ENCODE results near the gene IGFBP5. TPM values are rescaled to one million over a fixed set of nuclear protein-coding genes. Genes with fewer than 3 reads are reported as not detected.
A peak's percentile ranks its signal among the peaks of the same experiment; 100 is the strongest.

Gene IGFBP5
- total RNA-seq, 4 donors from 2014 or later, result 284 to 2,528 (median 672) TPM

- no peak for DNase-seq (ENCODE audit: low spot score)
- no peak for ATAC-seq (ENCODE audit: low FRiP score)
- no peak for TF ChIP-seq CTCF (IDR thresholded peaks at IDR 0.05)
Measured at GRCh38 chr2:216657086-216657855, 38.1 kb downstream of the IGFBP5 start.

- ATAC-seq (ENCODE audit: low FRiP score), result no peak
- no peak for TF ChIP-seq CTCF (IDR thresholded peaks at IDR 0.05)
- no peak for DNase-seq (ENCODE audit: low spot score)
Measured at GRCh38 chr2:216654528-216655052, 40.8 kb downstream of the IGFBP5 start.

- DNase-seq (ENCODE audit: low spot score) (no peak), ATAC-seq (ENCODE audit: low FRiP score) (no peak)
- no peak for TF ChIP-seq CTCF (IDR thresholded peaks at IDR 0.05)
Measured at GRCh38 chr2:216653931-216654365, 41.4 kb downstream of the IGFBP5 start.

- TF ChIP-seq CTCF (IDR thresholded peaks at IDR 0.05), result no peak
- DNase-seq (ENCODE audit: low spot score), result no peak
- ATAC-seq (ENCODE audit: low FRiP score), result no peak
Measured at GRCh38 chr2:216653093-216653799, 42.1 kb downstream of the IGFBP5 start.

GRCh38 chr2:216652566-216652965 lies 42.8 kb downstream of the IGFBP5 start:
- ATAC-seq (ENCODE audit: low FRiP score) (peak; percentile 39), DNase-seq (ENCODE audit: low spot score) (no peak)
- TF ChIP-seq CTCF (IDR thresholded peaks at IDR 0.05), result no peak

- TF ChIP-seq CTCF (IDR thresholded peaks at IDR 0.05), result no peak
- ATAC-seq (ENCODE audit: low FRiP score) (no peak), DNase-seq (ENCODE audit: low spot score) (no peak)
Measured at GRCh38 chr2:216651351-216651881, 43.9 kb downstream of the IGFBP5 start.
